Cardiac fibroblast (primary cell): ENCODE measurements around the gene GPR55.

Source experiments
- DNase-seq, 2 donors: peaks; one replicate each; pipeline versions ENCODE4 v3.0.0 to v3.0.0-alpha.2; 2010; ENCODE audit warnings: low read depth in 2 of 2
- H3K4me3 ChIP-seq, 2 donors: replicated peaks in 1 of 2; 1 replicate in 1 of 2; 2 replicates in 1 of 2; pipeline ENCODE4 v1.5.1; 2011; ENCODE audit warnings: low read depth in 2 of 2, low read length in 2 of 2, mild to moderate bottlenecking in 2 of 2, moderate library complexity in 1 of 2
- CTCF ChIP-seq: IDR thresholded peaks from one replicate; pipeline ENCODE4 v1.5.1; 2011; ENCODE audit warnings: low read depth, mild to moderate bottlenecking, low read length, inconsistent platforms

The GPR55 gene

GRCh38 chr2:230881840-230882239 is 43.2 kb downstream of the GPR55 start:
- no peak for DNase-seq

GRCh38 chr2:230879891-230880290 is 45.2 kb downstream of the GPR55 start:
- TF ChIP-seq CTCF: no peak
- no peak overlapping the region for H3K4me3 ChIP-seq
- no peak for DNase-seq

More at GRCh38 chr2:230881840-230882239, 43.2 kb downstream of the GPR55 start:
- TF ChIP-seq CTCF: no peak
- no peak overlapping the region for H3K4me3 ChIP-seq

- DNase-seq: no peak
- TF ChIP-seq CTCF: no peak
- H3K4me3 ChIP-seq: no peak overlapping the region
Observed at GRCh38 chr2:230879271-230879882, 45.7 kb downstream of the GPR55 start.

GRCh38 chr2:230878599-230879188 is 46.3 kb downstream of the GPR55 start:
- DNase-seq: no peak
- TF ChIP-seq CTCF: no peak
- no peak overlapping the region for H3K4me3 ChIP-seq

- TF ChIP-seq CTCF: no peak
- DNase-seq: no peak
- H3K4me3 ChIP-seq: no peak overlapping the region
Observed at GRCh38 chr2:230877759-230878598, 47.1 kb downstream of the GPR55 start.

- DNase-seq: no peak
- no peak overlapping the region for H3K4me3 ChIP-seq
- TF ChIP-seq CTCF: no peak
Observed at GRCh38 chr2:230877116-230877758, 47.8 kb downstream of the GPR55 start.
